Measurements from ENCODE around the gene MRPS26.
"Not testable (repeated sequence)": the region's sequence is repeated elsewhere in the genome, so short reads cannot be mapped to it uniquely, and the experiment has no call there.

MRPS26 gene

DNA sequence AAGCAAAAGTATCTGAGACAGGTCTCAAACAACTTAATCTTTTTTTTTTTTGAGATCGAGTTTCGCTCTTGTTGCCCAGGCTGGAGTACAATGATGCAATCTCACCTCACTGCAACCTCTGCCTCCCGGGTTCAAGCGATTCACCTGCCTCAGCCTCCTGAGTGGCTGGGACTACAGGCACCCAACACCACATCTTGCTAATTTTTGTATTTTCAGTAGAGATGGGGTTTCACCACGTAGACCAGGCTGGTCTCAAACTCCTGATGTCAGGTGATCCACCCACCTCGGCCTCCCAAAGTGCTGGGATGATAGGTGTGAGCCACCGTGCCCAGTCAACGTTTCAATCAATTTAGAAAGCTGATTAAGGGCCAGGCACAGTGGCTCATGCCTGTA, 27.4 kb downstream of the MRPS26 start:
- not testable (repeated sequence) for DNase-seq (ENCODE audit: low read depth in 2 of 2)

DNA sequence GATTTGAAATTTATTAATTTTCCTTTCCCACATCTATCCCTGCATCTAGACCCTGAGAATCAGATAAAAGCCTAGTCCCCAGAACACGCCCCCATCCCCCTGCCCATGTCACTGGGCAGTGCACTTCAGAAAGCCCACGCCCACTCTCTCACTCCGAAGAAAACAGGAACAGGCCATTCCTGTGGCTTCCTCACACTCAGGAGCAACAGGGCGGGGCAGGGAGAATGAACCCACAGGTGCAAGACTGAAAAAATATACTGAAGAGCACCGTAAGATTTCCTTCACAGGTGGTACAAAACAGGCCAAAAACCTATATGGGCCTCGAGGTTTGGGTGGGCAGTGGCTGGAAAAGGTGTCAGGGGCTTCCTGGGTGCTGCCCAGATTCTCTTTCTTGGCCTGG, 29.0 kb downstream of the MRPS26 start:
- DNase-seq (ENCODE audit: low read depth in 2 of 2), result no peak

DNA sequence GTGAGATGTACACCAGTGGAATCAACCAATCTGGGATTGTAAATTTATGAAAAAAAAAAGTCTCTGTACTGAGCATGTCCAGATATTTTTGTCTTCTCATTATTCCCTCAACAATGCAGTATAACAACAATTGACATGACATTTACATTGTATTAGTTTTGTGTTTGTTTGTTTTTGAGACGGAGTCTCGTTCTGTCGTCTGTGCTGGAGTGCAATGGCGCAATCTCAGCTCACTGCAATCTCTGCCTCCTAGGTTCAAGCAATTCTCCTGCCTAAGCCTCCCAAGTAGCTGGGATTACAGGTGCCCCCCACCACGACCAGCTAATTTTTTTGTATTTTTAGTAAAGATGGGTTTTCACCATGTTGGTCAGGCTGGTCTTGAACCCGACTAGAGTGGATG, 29.5 kb downstream of the MRPS26 start:
- DNase-seq (ENCODE audit: low read depth in 2 of 2), result not testable (repeated sequence)

DNA sequence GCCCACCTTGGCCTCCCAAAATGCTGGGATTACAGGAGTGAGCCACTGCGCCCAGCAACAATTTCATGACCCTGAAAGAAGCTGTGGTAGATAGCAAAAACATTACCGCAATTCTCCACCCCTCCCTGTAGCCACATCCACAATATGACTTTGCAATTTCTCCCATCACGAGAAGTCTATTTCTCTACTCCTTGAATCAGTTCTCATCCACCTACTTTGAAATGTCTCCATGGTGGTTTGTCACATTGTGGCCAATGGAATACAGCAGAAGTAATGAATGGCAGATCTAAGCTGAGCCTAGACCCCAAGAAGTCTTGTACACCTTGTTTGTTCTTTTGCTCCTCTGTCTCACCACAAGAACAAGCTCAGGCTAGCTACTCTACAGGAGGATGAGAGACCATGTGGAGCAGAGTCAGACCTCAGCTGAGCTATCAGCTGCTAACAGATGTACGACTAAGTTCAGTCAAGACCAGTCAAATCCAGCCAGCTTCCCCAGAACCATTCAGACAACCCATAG, 31.8 kb downstream of the MRPS26 start:
- no peak for DNase-seq (ENCODE audit: low read depth in 2 of 2)

DNA sequence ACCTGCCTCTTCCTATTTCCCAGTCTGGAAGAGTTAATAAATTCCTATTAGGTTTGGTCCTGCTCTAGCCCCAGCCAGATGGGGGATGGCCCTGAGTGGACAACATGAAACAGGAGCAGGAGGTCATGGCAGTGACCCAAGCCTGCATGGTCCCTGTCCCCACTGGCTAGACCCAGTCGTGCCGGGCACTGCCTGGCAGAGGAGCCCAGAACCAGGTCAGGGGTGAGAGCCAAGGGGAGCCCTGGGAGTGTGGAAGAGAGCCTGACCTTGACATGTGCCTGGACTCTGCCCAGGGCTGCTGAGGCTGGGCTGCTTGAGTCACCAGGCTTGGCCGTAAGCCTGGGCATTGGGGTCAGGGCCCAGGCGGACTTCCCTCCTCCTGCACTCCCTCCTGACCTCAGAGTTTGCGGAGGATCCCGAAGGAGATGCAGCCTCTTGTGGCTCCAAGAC, 35.1 kb downstream of the MRPS26 start:
- no peak for DNase-seq (ENCODE audit: low read depth in 2 of 2)

DNA sequence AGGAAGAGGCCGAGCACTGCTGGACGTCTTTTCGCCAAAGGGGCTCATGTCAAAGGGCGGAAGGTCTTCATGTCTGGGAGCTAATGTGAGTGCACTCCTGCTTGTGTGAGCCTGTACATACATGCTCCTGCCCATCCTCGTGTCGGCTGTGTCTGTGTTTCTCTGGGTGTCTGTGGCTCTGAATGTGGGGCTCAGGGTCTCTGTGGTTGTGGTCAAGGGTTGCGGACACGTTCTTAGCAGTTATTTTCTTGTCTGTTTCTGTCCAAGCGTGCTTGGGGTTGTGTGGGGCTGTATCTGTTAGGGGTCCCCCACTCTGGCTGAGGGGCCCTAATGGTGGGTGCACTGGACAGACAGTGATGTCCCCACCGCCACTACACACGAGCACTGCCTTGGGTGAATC, 35.8 kb downstream of the MRPS26 start:
- no peak for DNase-seq (ENCODE audit: low read depth in 2 of 2)

DNA sequence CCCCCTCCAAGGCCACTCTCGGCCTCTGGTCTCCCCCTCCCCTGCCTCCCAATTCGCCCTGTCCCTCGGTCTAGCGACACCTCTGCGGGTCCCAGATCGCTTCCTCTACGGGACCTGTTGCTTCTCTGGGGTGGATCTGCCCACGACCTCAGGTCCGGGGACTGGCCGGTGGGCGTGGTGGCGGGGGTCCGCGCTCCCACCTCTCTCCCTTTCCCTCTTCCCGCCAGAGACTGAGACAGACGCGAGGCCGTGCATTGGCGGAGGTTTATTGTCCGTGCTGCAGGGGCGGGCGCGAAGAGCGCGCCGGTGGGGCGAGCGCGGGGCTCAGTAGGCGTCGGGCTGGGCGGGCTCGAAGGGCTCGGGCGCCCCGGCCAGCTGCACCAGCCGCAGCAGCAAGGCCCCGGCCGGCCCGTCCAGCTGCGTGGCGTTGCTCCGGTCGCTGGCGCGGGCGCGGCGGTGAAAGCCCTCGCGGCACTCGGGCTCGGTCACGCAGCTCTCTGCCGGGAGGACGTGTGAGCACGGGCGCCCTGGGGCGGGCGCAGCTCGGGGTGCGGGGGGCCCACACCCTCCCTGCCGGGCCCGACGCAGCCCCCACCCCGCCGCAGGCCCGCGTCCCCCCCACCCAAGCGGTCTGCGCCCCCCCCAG, 36.6 kb downstream of the MRPS26 start:
- DNase-seq (ENCODE audit: low read depth in 2 of 2), result no peak

DNA sequence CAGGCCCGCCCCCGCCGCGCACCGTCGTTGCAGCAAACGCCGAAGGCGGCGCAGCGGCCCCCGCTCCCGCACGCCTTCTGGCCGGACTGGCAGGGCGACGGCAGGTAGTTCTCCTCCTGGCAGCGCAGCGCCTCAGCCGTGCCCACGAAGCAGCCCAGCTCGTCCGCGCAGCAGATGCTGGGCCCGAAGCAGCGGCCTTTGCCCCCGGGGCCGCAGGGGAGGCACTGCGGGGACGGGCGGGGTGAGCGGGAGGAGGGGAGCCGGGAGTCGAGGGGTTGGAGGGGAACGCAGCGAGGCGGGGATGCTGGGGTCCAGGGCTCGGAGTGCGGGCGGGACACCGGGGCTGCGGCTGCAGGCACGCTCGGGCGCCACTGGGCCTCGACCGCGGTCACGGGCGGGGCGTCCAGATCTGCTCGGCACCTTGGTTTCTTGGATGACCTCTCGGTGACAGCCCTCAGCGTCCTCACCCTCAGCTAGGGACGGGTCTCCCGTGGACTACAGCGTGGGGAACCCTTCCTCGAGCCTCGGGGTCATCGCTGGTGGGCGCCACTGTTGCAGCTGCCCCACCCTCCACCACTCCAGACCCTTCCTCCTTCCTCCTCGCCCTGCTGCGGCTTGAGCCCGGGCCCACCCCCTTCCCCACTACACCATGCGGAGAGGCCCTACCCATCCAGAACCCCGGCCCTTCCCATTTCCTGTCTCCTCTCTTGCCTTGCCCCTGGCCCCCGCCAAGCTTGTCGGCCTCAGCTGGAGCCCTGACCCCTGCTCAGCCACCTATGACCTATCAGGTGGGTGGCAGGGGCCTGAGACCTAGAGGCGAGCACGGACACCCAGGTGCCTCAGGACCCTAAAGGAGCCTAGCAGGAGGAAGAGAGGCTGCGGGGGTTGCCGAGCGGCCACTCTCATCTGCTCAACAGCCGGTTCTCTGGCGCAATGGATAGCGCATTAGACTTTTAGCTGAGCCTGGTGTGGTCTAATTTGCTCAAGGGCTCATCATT, 37.4 kb downstream of the MRPS26 start:
- no peak for DNase-seq (ENCODE audit: low read depth in 2 of 2)

DNA sequence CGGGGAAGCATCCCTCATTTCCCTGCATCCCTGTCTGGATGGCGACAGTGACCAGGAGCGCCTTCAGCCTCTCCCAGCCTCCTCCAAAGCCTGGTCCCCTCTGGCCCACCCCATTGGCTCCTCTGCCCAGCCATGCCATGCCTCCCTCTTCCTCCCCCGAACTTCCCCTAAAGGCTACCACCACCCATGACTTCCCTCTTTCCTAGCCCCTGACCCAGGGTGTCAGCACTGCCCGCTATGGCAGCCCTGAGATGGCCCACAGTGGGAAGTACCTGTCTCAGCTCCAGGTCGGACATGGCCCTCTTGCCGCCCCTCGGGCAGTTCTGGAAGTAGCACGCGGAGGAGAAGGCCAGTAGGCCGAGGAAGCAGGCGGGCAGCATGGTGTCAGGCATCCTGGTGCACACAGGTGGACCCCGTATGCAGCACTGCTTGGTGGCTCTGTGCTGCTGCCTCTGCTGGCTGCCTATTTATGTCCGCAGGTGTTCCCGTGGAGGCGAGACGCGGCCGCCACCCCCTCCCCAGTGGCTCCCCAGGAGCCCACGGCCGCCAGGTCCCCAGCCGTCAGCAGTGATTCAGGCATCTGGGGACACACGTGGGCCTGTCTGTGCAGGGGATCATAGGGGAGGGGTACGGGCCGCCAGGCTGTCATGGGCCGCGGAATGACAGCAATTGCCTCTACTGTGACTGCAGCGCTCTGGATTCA, 38.6 kb downstream of the MRPS26 start, which contains the start of gene AVP:
Gene AVP, minus strand, starts transcription at position 442 of the 703 bp plus-strand sequence. Its CDS starts 50 bp downstream, at position 392.
- DNase-seq (ENCODE audit: low read depth in 2 of 2), result no peak

DNA sequence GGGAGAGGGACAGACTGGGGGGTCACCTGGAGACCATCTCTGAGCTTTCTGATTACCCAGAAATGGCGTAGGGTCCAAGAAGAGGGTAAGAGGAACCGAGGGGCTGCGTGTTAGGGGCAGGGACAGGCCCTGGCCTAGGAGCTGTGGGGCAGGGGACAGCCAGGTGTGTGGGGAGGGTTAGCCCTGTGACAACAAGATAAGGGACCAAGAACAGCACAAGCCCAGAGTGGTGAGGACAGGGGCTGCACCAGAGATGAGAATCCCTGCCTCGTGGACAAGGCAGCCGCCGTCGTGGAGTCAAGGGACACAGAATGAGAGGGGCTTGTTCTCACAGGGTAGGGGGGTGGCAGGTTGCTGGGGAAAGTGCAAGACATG, 39.1 kb downstream of the MRPS26 start:
- DNase-seq (ENCODE audit: low read depth in 2 of 2), result no peak

DNA sequence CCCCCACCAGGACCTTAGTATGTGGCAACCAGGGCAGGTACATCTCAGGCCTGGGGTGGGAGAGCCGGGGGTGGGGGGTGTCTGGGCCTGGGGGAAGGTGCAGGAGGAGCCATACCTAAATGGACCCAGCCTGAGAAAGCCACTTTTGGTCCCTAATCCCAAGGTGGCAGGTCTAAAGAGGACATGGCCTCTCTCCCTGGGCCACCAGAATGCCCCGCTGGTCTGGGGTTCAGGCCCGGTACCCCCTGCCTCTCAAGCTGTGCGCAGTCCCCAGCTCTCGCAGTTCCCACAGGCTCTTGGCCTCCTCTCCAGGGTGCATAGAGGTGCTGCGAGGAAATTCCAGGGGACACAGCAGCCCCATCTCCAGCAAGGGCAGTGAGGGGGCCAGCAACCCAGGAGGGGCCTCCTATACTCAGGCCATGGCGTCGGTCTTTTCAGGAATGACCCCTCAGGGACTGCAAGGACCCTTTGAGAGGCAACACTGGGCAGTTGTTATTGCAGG, 39.8 kb downstream of the MRPS26 start:
- DNase-seq (ENCODE audit: low read depth in 2 of 2), result no peak

DNA sequence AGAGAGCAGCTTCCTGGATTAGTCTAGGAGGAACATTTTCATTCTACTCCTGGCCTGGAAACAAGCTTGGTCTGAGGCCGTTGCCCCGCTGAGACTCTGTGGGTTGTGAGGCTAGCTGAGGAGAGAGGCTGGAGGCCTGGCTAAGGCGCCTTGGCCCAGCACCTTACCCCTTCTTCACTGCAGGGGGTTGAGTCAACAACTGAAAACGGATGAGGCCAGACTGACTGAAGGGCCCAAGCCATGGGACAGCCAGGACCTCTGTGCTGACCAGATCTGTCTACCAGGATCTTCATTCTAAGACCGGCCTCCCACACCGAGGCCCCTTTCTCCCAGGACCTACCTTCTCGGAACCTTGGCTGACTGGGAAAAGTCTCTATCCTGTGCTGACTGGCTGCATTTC, 42.2 kb downstream of the MRPS26 start:
- no peak for DNase-seq (ENCODE audit: low read depth in 2 of 2)

DNA sequence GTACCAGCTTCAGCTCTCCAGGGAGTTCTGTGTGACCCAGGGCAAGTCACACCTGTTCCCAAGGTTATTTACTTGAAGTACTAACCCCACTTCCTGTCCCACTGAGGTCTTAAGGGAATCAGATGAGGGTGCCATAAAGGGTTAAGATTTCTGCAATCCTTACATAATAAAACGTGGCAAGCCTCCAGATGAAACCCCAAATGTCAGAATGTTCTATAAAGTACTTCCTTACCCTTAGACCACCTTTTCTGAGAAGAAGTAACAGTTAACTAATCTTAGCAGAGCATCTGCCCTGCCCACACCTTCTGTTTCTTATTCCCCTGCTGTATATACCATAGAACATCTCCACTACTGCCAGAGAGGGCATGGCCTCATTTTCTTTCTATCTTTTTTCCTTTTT, 44.7 kb downstream of the MRPS26 start:
- no peak for DNase-seq (ENCODE audit: low read depth in 2 of 2)

DNA sequence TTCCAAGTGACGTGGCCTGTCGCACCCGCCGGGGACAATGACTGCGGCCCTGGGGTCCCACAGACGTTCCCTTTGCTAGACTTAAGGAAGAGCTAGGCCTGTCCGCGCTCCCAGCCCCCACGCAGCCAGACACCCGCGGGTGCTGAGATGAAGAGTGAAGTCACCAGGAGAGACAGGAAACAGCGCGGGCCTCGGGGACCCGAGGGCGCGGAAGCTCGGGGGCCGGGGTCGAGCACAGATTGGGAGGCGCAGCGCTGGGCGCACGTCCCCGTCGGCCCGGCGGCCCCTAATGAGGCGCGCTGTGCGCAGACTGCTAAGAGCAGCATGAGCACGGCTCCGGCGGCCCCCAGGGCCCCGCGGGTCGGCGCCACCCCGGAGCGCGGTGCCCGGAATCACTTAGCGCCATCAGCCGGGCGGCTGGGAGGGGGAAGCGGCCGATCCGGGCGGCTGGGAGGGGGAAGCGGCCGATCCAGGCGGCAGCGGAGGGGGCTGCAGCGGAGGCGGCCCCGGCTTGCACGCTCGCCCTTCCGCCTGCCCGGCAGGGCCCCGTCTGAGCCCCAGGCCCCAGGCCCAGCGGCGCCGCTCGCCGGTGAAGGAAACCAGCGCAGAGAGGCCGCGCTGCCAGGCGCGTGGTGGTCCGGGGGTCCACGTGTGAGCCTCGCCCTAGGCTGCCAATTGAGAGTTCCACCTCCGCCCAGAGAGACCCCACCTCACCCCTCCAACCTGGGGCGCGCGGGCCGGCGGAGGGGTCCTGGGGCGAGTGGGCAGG, 46.9 kb downstream of the MRPS26 start:
- DNase-seq (ENCODE audit: low read depth in 2 of 2), result no peak

DNA sequence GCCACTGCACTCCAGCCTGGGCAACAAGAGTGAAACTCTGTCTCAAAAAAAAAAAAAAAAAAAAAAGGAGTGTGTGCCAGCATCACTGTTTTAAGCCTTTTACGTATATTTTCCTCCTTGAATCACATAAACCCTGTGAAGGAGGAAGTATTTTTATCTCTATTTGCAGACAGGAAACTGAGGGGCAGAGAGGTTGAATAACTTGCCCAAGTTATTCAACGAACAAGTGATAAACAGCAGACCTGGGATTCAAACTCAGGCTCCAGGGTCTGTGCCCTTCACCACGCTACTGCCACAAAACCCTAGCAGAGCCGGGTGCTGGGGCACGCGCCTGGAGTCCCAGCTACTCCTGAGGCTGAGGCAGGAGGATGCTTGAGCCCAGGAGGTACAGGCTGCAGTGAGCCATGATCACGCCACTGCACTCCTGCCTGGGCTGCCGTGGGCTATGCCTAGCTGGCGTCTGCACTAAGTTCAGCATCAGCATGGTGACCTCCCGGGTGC, 48.1 kb downstream of the MRPS26 start:
- DNase-seq (ENCODE audit: low read depth in 2 of 2), result no peak

DNA sequence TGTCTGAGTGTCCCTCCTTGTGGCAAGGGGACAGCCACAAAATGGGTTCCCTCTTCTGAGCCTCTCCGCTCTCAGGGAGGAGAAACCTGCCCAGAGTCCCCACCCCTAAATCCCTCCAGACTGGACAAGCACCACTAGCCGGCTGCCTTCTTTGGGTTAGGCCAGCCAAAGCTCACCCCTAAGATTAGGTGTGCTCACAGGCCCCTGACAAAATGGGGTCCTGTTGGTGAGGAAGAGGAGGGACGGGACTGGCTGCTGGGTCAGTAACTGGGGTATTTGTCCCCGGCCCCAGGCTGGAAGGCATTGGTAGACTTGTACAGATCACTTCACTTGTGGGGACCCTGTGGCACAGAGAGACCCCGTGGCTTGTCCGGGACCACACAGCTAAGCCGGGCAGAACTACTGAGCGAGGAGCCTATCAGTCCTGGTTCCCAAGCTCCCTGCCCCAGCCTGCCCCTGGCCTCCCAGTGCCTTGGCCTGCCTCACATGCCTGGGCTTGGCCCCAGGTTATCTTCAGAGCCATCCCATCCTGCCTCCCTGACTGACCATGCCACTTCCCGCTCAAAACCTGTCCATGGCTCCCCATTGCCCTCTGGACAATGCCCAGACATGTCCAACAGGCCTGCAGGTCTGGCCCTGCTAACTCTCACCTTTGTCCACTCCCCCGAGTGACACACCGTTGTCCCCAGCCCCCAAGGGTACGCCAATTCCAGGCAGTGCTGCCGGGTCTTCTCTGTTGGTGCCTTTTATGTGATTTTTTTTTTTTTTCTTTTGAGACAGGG, 49.2 kb downstream of the MRPS26 start:
- no peak for DNase-seq (ENCODE audit: low read depth in 2 of 2)
